Measurements from ENCODE around the gene COL4A1.
A peak's percentile ranks its signal among the peaks of the same experiment; 100 is the strongest.

The COL4A1 gene

GRCh38 chr13:110272227-110272626 is 34.7 kb downstream of the COL4A1 start:
- Histone ChIP-seq H2BK5ac (ENCODE audit: low read length) (no peak overlapping the region), H3K79me1 (ENCODE audit: low read length) (peaks cover 16% of the 10 kb centered on the region), H3K36me3 (ENCODE audit: control insufficient read depth, insufficient read depth, low read length) (no peaks in the 10 kb centered on the region), H3K27me3 (ENCODE audit: insufficient read depth, low read length, poor library complexity) (no peaks in the 10 kb centered on the region), H3K79me2 (ENCODE audit: control insufficient read depth, insufficient read depth, low read length) (no peaks in the 10 kb centered on the region), H2AK5ac (ENCODE audit: low read length) (no peak overlapping the region), H3K4me3 (ENCODE audit: low read length) (no peak overlapping the region), H3K18ac (ENCODE audit: low read length) (no peak overlapping the region), H3K27ac (ENCODE audit: low read depth, low read length) (no peak overlapping the region), H3K23ac (ENCODE audit: low read length) (no peak overlapping the region), H3K56ac (ENCODE audit: low read length) (no peak overlapping the region), H4K8ac (ENCODE audit: low read depth, low read length) (no peak overlapping the region), H4K5ac (ENCODE audit: low read length) (no peak overlapping the region), H3K9ac (ENCODE audit: low read length) (no peak overlapping the region), H3K4ac (ENCODE audit: low read depth, low read length) (no peak overlapping the region), H2BK120ac (ENCODE audit: low read depth, low read length) (no peak overlapping the region), H3K4me2 (ENCODE audit: low read length) (no peak overlapping the region), H3K4me1 (ENCODE audit: control insufficient read depth, low read depth, low read length) (peaks cover 1% of the 10 kb centered on the region), H2BK15ac (replicated peaks; ENCODE audit: low read depth) (no peak overlapping the region)
- DNase-seq = no peak
- WGBS (ENCODE audit: extremely low coverage, insufficient coverage, low lambda C conversion rate) = no CpG with 5 or more reads among the region's 5 CpGs

DNA sequence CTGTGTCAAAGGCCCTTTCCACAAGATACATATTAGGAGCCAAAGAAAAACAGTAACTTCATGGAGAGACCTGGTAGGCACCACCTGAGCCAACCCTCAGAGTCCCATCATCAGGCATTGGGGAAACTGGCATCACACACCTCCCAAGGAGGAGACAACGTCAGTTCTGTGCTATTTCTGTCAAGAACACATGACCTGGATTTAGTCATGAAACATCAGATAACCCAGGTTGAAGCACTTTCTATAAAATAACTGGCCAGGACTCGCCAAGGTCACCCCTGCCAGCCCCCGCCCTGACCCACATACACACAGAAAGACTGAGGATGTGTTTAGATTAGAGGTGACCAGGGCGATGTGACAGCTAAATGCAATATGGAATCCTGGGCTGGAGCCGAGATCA is 35.6 kb downstream of the COL4A1 start:
- Histone ChIP-seq H3K23ac (ENCODE audit: low read length) (no peak overlapping the region), H3K4me2 (ENCODE audit: low read length) (no peak overlapping the region), H3K79me2 (ENCODE audit: control insufficient read depth, insufficient read depth, low read length) (no peaks in the 10 kb centered on the region), H3K4me1 (ENCODE audit: control insufficient read depth, low read depth, low read length) (peaks cover 7% of the 10 kb centered on the region), H2BK15ac (replicated peaks; ENCODE audit: low read depth) (no peak overlapping the region), H3K9ac (ENCODE audit: low read length) (no peak overlapping the region), H3K79me1 (ENCODE audit: low read length) (peaks cover 16% of the 10 kb centered on the region), H4K8ac (ENCODE audit: low read depth, low read length) (no peak overlapping the region), H3K36me3 (ENCODE audit: control insufficient read depth, insufficient read depth, low read length) (no peaks in the 10 kb centered on the region), H2BK120ac (ENCODE audit: low read depth, low read length) (no peak overlapping the region), H3K18ac (ENCODE audit: low read length) (no peak overlapping the region), H2AK5ac (ENCODE audit: low read length) (no peak overlapping the region), H3K56ac (ENCODE audit: low read length) (no peak overlapping the region), H2BK5ac (ENCODE audit: low read length) (no peak overlapping the region), H3K4me3 (ENCODE audit: low read length) (no peak overlapping the region), H3K27ac (ENCODE audit: low read depth, low read length) (no peak overlapping the region), H4K5ac (ENCODE audit: low read length) (no peak overlapping the region), H3K27me3 (ENCODE audit: insufficient read depth, low read length, poor library complexity) (no peaks in the 10 kb centered on the region), H3K4ac (ENCODE audit: low read depth, low read length) (no peak overlapping the region)
- DNase-seq = no peak
- no CpG with 5 or more reads among the region's 5 CpGs for WGBS (ENCODE audit: extremely low coverage, insufficient coverage, low lambda C conversion rate)

DNA sequence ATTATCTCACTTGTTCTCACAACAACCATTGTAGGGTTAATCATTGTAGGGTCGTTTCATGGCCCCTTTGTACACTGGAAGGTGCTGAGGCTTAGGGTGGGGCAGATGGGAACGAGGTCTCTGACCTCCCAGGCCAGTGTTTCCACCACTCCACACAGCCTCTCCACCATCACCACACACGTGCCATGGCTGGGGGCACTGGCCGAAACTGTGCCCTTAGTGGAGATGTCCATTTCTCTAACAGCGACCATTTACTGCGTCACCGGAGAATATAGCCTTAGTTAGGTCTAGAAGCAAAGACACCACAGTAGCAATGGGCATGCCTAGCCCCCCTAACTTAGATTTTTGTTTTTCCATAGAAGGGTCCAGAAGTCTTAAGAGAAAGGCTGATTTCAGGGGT is 36.5 kb downstream of the COL4A1 start:
- no peak overlapping the region for H3K4me3 ChIP-seq (ENCODE audit: low read length)
- no peak overlapping the region for H2BK120ac ChIP-seq (ENCODE audit: low read depth, low read length)
- H4K5ac ChIP-seq (ENCODE audit: low read length) = no peak overlapping the region
- no peaks in the 10 kb centered on the region for H3K27me3 ChIP-seq (ENCODE audit: insufficient read depth, low read length, poor library complexity)
- no peak overlapping the region for H3K27ac ChIP-seq (ENCODE audit: low read depth, low read length)
- H3K56ac ChIP-seq (ENCODE audit: low read length) = peak overlapping the region; percentile 8
- no peak overlapping the region for H3K9ac ChIP-seq (ENCODE audit: low read length)
- H3K4ac ChIP-seq (ENCODE audit: low read depth, low read length) = no peak overlapping the region
- H4K8ac ChIP-seq (ENCODE audit: low read depth, low read length) = no peak overlapping the region
- H3K23ac ChIP-seq (ENCODE audit: low read length) = peak overlapping the region; percentile 31
- H3K79me1 ChIP-seq (ENCODE audit: low read length) = peaks cover 16% of the 10 kb centered on the region
- no peaks in the 10 kb centered on the region for H3K36me3 ChIP-seq (ENCODE audit: control insufficient read depth, insufficient read depth, low read length)
- H3K18ac ChIP-seq (ENCODE audit: low read length) = no peak overlapping the region
- no peak overlapping the region for H2AK5ac ChIP-seq (ENCODE audit: low read length)
- H3K79me2 ChIP-seq (ENCODE audit: control insufficient read depth, insufficient read depth, low read length) = no peaks in the 10 kb centered on the region
- WGBS (ENCODE audit: extremely low coverage, insufficient coverage, low lambda C conversion rate) = no CpG with 5 or more reads among the region's 7 CpGs
- H2BK5ac ChIP-seq (ENCODE audit: low read length) = no peak overlapping the region
- peaks cover 11% of the 10 kb centered on the region for H3K4me1 ChIP-seq (ENCODE audit: control insufficient read depth, low read depth, low read length)
- no peak overlapping the region for H2BK15ac ChIP-seq (replicated peaks; ENCODE audit: low read depth)
- no peak for DNase-seq
- H3K4me2 ChIP-seq (ENCODE audit: low read length) = no peak overlapping the region

DNA sequence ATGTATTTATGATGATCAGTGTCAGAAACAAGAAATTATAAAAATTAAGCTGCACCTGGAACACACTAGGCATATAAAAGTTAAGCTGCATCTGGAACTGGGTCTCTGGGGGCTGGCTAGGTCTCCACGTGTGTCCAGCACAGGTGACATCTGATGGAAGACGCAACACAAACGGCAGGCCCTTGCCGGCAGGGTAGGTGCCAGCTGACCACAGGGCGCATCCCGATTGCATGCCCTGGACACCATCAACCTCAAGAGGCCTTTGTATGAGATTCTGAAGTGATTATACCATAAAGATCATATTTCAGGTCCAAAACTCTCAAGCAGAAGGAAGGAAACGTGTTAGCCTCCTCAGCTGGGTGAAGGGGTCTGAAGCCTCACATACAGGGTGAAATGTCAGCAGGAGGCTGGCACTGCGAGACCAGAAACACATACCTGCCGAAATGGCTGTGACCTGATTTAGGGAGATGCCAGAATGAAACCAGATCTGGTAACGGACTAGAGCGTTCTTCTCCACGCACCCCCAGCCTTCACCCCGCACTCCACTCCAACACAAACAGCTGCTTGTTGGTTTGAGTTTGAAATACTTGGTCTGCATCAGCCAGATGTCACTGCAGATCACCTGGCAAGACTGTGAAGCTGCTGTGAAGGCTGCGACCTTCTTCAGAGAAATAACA is 37.3 kb downstream of the COL4A1 start:
- H3K79me1 ChIP-seq (ENCODE audit: low read length) = peaks cover 18% of the 10 kb centered on the region
- H3K27ac ChIP-seq (ENCODE audit: low read depth, low read length) = no peak overlapping the region
- H3K56ac ChIP-seq (ENCODE audit: low read length) = no peak overlapping the region

DNA sequence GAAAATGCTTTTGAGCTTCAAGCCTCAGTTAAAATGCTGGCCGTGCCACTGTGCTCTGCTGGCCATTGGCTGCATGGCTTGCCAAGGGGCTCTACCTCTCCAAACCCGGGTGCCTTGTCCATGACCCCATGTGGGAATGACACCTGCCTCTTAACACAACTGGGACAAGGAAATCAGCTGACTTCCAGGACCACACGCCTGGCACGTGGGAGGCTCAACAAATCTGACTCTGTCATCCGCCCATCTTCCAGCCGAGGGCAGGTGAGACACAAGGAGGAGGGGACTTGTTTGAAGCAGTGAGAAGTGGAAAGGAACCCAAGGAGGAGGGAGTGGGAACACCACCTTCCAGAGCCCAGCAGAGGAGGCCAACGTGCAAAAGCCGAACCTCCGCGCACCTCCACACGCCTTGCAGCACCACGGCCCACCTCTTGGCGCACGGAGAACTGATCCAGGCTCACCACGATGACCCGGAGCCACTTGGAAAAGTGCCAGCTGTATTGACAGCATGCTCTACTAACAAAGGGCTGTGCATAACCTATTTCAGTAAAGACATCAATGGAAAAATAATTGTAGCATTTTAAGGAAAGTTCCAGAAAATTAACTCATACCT is 38.3 kb downstream of the COL4A1 start:
- no peak overlapping the region for H3K56ac ChIP-seq (ENCODE audit: low read length)
- H3K4me3 ChIP-seq (ENCODE audit: low read length) = no peak overlapping the region
- H3K36me3 ChIP-seq (ENCODE audit: control insufficient read depth, insufficient read depth, low read length) = no peaks in the 10 kb centered on the region
- H3K4me1 ChIP-seq (ENCODE audit: control insufficient read depth, low read depth, low read length) = peaks cover 15% of the 10 kb centered on the region
- no peak overlapping the region for H2AK5ac ChIP-seq (ENCODE audit: low read length)
- WGBS (ENCODE audit: extremely low coverage, insufficient coverage, low lambda C conversion rate) = no CpG with 5 or more reads among the region's 16 CpGs
- H3K79me2 ChIP-seq (ENCODE audit: control insufficient read depth, insufficient read depth, low read length) = no peaks in the 10 kb centered on the region
- H3K4ac ChIP-seq (ENCODE audit: low read depth, low read length) = no peak overlapping the region
- no peak for DNase-seq
- no peak overlapping the region for H3K23ac ChIP-seq (ENCODE audit: low read length)
- H2BK120ac ChIP-seq (ENCODE audit: low read depth, low read length) = no peak overlapping the region
- H3K27ac ChIP-seq (ENCODE audit: low read depth, low read length) = no peak overlapping the region
- no peak overlapping the region for H2BK5ac ChIP-seq (ENCODE audit: low read length)
- H3K4me2 ChIP-seq (ENCODE audit: low read length) = no peak overlapping the region
- no peak overlapping the region for H3K18ac ChIP-seq (ENCODE audit: low read length)
- H3K27me3 ChIP-seq (ENCODE audit: insufficient read depth, low read length, poor library complexity) = no peaks in the 10 kb centered on the region
- no peak overlapping the region for H4K5ac ChIP-seq (ENCODE audit: low read length)
- no peak overlapping the region for H2BK15ac ChIP-seq (replicated peaks; ENCODE audit: low read depth)
- H4K8ac ChIP-seq (ENCODE audit: low read depth, low read length) = no peak overlapping the region
- H3K79me1 ChIP-seq (ENCODE audit: low read length) = peaks cover 14% of the 10 kb centered on the region
- no peak overlapping the region for H3K9ac ChIP-seq (ENCODE audit: low read length)

More for the DNA sequence above, 37.3 kb downstream of the COL4A1 start:
- no peak overlapping the region for H2AK5ac ChIP-seq (ENCODE audit: low read length)
- peaks cover 15% of the 10 kb centered on the region for H3K4me1 ChIP-seq (ENCODE audit: control insufficient read depth, low read depth, low read length)
- no peak overlapping the region for H2BK5ac ChIP-seq (ENCODE audit: low read length)
- no peak overlapping the region for H3K4me3 ChIP-seq (ENCODE audit: low read length)
- no peaks in the 10 kb centered on the region for H3K36me3 ChIP-seq (ENCODE audit: control insufficient read depth, insufficient read depth, low read length)
- no peak overlapping the region for H3K9ac ChIP-seq (ENCODE audit: low read length)
- no peak overlapping the region for H2BK120ac ChIP-seq (ENCODE audit: low read depth, low read length)
- no peak overlapping the region for H4K8ac ChIP-seq (ENCODE audit: low read depth, low read length)
- no peak overlapping the region for H3K4me2 ChIP-seq (ENCODE audit: low read length)
- DNase-seq = no peak
- peak overlapping the region; percentile 76 for H3K23ac ChIP-seq (ENCODE audit: low read length)
- H2BK15ac ChIP-seq (replicated peaks; ENCODE audit: low read depth) = no peak overlapping the region
- no peaks in the 10 kb centered on the region for H3K27me3 ChIP-seq (ENCODE audit: insufficient read depth, low read length, poor library complexity)
- H3K4ac ChIP-seq (ENCODE audit: low read depth, low read length) = no peak overlapping the region
- H3K18ac ChIP-seq (ENCODE audit: low read length) = no peak overlapping the region
- no CpG with 5 or more reads among the region's 14 CpGs for WGBS (ENCODE audit: extremely low coverage, insufficient coverage, low lambda C conversion rate)
- H4K5ac ChIP-seq (ENCODE audit: low read length) = no peak overlapping the region
- no peaks in the 10 kb centered on the region for H3K79me2 ChIP-seq (ENCODE audit: control insufficient read depth, insufficient read depth, low read length)

GRCh38 chr13:110268061-110268460 is 38.9 kb downstream of the COL4A1 start:
- Histone ChIP-seq H3K4me2 (ENCODE audit: low read length) (no peak overlapping the region), H4K8ac (ENCODE audit: low read depth, low read length) (no peak overlapping the region), H2BK120ac (ENCODE audit: low read depth, low read length) (no peak overlapping the region), H4K5ac (ENCODE audit: low read length) (no peak overlapping the region), H2BK5ac (ENCODE audit: low read length) (no peak overlapping the region), H3K9ac (ENCODE audit: low read length) (no peak overlapping the region), H3K27ac (ENCODE audit: low read depth, low read length) (no peak overlapping the region), H3K79me2 (ENCODE audit: control insufficient read depth, insufficient read depth, low read length) (no peaks in the 10 kb centered on the region), H3K27me3 (ENCODE audit: insufficient read depth, low read length, poor library complexity) (no peaks in the 10 kb centered on the region), H3K4me3 (ENCODE audit: low read length) (no peak overlapping the region), H2AK5ac (ENCODE audit: low read length) (no peak overlapping the region), H3K4ac (ENCODE audit: low read depth, low read length) (no peak overlapping the region), H3K79me1 (ENCODE audit: low read length) (peaks cover 15% of the 10 kb centered on the region), H3K23ac (ENCODE audit: low read length) (no peak overlapping the region), H3K4me1 (ENCODE audit: control insufficient read depth, low read depth, low read length) (peaks cover 15% of the 10 kb centered on the region), H3K56ac (ENCODE audit: low read length) (no peak overlapping the region), H3K18ac (ENCODE audit: low read length) (no peak overlapping the region), H2BK15ac (replicated peaks; ENCODE audit: low read depth) (no peak overlapping the region), H3K36me3 (ENCODE audit: control insufficient read depth, insufficient read depth, low read length) (no peaks in the 10 kb centered on the region)
- no CpG with 5 or more reads among the region's 6 CpGs for WGBS (ENCODE audit: extremely low coverage, insufficient coverage, low lambda C conversion rate)
- no peak for DNase-seq
